OCI-LY1 (cell line): Measurements from ENCODE around the gene SESN2.
A peak's percentile ranks its signal among the peaks of the same experiment; 100 is the strongest.

Source experiments
- H2AFZ ChIP-seq: fragments of 200-600 bp; sonication (generic), shearing (Covaris generic); 2 replicates; pipeline ENCODE4 v1.6.0; 2014; ENCODE audit warnings: antibody characterized with exemption, mild to moderate bottlenecking, low read length
- H3F3A ChIP-seq: fragments of 200-600 bp; sonication (generic), shearing (Covaris generic); 2 replicates; pipeline ENCODE4 v1.6.0; 2014; ENCODE audit warnings: mild to moderate bottlenecking, antibody characterized with exemption, low read length, moderate library complexity; ENCODE audit not compliant: insufficient read depth
- H3K27ac ChIP-seq: fragments of 200-600 bp; sonication (generic); 2 replicates; pipeline ENCODE4 v1.5.1; 2014; ENCODE audit warnings: low read length, mixed run types, mild to moderate bottlenecking, low read depth; ENCODE audit not compliant: poor library complexity, severe bottlenecking
- H3K27me3 ChIP-seq: fragments of 200-600 bp; sonication (generic); 2 replicates; pipeline ENCODE4 v1.6.0; 2014; ENCODE audit warnings: antibody characterized with exemption, mild to moderate bottlenecking, low read length, moderate library complexity; ENCODE audit not compliant: insufficient read depth
- H3K36me3 ChIP-seq: fragments of 200-600 bp; sonication (generic); 2 replicates; pipeline ENCODE4 v1.6.1; 2014; ENCODE audit warnings: mild to moderate bottlenecking, antibody characterized with exemption, low read length, moderate library complexity, mixed read lengths; ENCODE audit not compliant: insufficient read depth
- H3K4me1 ChIP-seq: fragments of 200-600 bp; sonication (generic); 2 replicates; pipeline ENCODE4 v1.5.1; 2014; ENCODE audit warnings: mild to moderate bottlenecking, low read length, moderate library complexity; ENCODE audit not compliant: insufficient read depth, severe bottlenecking
- H3K4me2 ChIP-seq: fragments of 200-600 bp; sonication (generic), shearing (Covaris generic); 2 replicates; pipeline ENCODE4 v1.6.1; 2014; ENCODE audit warnings: low read length
- H3K4me3 ChIP-seq: fragments of 200-600 bp; sonication (generic); 2 replicates; pipeline ENCODE4 v1.5.1; 2014; ENCODE audit warnings: low read length, low read depth, mild to moderate bottlenecking, mixed read lengths; ENCODE audit not compliant: poor library complexity, severe bottlenecking
- H3K79me2 ChIP-seq: fragments of 200-600 bp; shearing (Covaris generic); 2 replicates; pipeline ENCODE4 v1.6.1; 2016; ENCODE audit warnings: mixed run types, low read length, mixed read lengths; ENCODE audit not compliant: insufficient read depth
- H3K9ac ChIP-seq: fragments of 200-600 bp; sonication (generic), shearing (Covaris generic); 2 replicates; pipeline ENCODE4 v1.6.1; 2014; ENCODE audit warnings: mild to moderate bottlenecking, low read length, mixed read lengths
- H3K9me2 ChIP-seq: fragments of 200-600 bp; sonication (generic), shearing (Covaris generic); 2 replicates; pipeline ENCODE4 v1.6.1; 2014; ENCODE audit warnings: low read depth, mild to moderate bottlenecking, low read length, mixed read lengths
- H3K9me3 ChIP-seq: fragments of 200-600 bp; shearing (Covaris generic); 2 replicates; pipeline ENCODE4 v1.6.1; 2014; ENCODE audit warnings: low read length, mixed read lengths
- H4K20me1 ChIP-seq: fragments of 200-600 bp; sonication (generic), shearing (Covaris generic); 2 replicates; pipeline ENCODE4 v1.6.0; 2016; ENCODE audit warnings: mild to moderate bottlenecking, low read length; ENCODE audit not compliant: insufficient read depth
- EZH2 ChIP-seq: fragments of 200-600 bp; sonication (generic), shearing (Covaris generic); IDR thresholded peaks from 2 replicates; pipeline ENCODE4 v1.8.0; 2017; ENCODE audit warnings: borderline replicate concordance, mixed run types, mild to moderate bottlenecking, antibody characterized with exemption, low read length, moderate library complexity, mixed read lengths
- TF ChIP-seq, protein P1 (sequence below): fragments of 200-600 bp; sonication (generic), shearing (Covaris generic); IDR thresholded peaks from 2 replicates; pipeline ENCODE4 v1.5.1; 2017; ENCODE audit warnings: mild to moderate bottlenecking, antibody characterized with exemption, low read length, moderate library complexity, mixed read lengths

SESN2 gene

DNA sequence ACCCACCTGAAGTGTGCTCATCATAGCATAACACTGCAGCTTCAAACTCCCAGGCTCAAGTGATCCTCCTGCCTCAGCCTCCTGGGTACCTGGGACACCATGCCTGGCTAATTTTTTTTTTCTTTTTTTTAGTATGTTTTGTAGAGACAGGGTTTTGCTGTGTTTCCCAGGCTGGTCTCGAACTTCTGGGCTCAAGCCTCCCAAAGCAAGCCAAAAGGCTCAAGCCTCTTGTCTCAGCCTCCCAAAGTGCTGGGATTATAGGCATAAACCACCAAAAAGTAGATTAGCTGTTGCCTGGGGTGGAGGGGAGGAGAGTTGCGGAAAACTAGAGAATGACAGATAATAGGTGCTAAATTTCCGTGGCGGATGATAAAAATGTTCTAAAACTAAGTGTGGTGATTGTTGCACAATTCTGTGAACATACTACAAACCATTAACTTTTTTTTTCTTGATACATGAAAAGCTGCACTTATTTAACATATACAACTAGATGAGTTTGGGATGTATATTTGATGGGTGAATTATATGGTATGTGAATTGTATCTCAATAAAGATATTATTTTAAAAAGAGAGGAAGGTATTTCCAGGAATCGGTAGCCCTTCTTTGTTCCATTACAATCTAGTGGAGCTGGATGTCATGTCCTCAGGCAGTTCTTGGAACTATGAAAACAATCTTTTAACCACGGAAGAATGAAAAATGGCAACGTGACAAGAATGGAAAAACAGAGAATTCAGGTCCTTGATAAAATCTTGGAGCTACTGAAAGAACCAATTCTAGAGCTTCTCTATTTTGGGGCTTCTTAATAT is 42.3 kb downstream of the SESN2 start:
- no peak overlapping the region for H2AFZ ChIP-seq
- no peaks in the 10 kb centered on the region; the same call in 1 of the 2 replicates for H3K36me3 ChIP-seq
- no peaks in the 10 kb centered on the region for H3K27me3 ChIP-seq
- H3F3A ChIP-seq, result no peaks in the 10 kb centered on the region
- no peak overlapping the region for H3K4me2 ChIP-seq
- no peaks in the 10 kb centered on the region for H4K20me1 ChIP-seq
- H3K4me3 ChIP-seq, result no peak overlapping the region
- no peak overlapping the region for H3K9ac ChIP-seq
- H3K4me1 ChIP-seq, result no peaks in the 10 kb centered on the region
- TF ChIP-seq EZH2, result no peak
- no peaks in the 10 kb centered on the region for H3K9me3 ChIP-seq
- H3K27ac ChIP-seq, result no peak overlapping the region
- no peaks in the 10 kb centered on the region for H3K9me2 ChIP-seq
- H3K79me2 ChIP-seq, result no peaks in the 10 kb centered on the region

DNA sequence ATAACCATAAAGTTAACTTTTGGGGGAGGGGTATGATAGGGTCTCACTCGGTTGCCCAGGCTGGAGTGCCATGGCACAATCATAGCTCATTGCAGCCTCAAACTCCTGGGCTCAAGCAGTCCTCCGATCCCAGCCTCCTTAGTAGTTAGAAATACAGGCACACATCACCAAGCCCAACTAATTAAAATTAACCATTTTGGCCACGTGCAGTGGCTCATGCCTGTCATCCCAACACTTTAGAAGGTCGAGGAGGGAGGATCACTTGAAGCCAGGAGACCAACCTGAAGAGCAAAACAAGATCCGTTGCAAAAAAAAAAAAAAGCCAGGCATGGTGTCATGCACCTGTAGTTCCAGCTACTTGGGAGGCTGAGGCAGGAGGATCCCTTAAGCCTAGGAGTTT is 42.9 kb downstream of the SESN2 start:
- H3K79me2 ChIP-seq, result no peaks in the 10 kb centered on the region
- H3K9ac ChIP-seq, result no peak overlapping the region
- no peak overlapping the region for H3K4me3 ChIP-seq
- no peak overlapping the region for H3K4me2 ChIP-seq
- H3K36me3 ChIP-seq, result no peaks in the 10 kb centered on the region; the same call in 1 of the 2 replicates
- no peaks in the 10 kb centered on the region for H4K20me1 ChIP-seq
- H3K4me1 ChIP-seq, result no peaks in the 10 kb centered on the region
- no peak for TF ChIP-seq EZH2
- TF ChIP-seq, protein P1, sequence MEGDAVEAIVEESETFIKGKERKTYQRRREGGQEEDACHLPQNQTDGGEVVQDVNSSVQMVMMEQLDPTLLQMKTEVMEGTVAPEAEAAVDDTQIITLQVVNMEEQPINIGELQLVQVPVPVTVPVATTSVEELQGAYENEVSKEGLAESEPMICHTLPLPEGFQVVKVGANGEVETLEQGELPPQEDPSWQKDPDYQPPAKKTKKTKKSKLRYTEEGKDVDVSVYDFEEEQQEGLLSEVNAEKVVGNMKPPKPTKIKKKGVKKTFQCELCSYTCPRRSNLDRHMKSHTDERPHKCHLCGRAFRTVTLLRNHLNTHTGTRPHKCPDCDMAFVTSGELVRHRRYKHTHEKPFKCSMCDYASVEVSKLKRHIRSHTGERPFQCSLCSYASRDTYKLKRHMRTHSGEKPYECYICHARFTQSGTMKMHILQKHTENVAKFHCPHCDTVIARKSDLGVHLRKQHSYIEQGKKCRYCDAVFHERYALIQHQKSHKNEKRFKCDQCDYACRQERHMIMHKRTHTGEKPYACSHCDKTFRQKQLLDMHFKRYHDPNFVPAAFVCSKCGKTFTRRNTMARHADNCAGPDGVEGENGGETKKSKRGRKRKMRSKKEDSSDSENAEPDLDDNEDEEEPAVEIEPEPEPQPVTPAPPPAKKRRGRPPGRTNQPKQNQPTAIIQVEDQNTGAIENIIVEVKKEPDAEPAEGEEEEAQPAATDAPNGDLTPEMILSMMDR, result no peak
- H2AFZ ChIP-seq, result no peak overlapping the region
- no peaks in the 10 kb centered on the region for H3F3A ChIP-seq
- H3K27me3 ChIP-seq, result no peaks in the 10 kb centered on the region
- no peaks in the 10 kb centered on the region for H3K9me3 ChIP-seq
- no peak overlapping the region for H3K27ac ChIP-seq
- H3K9me2 ChIP-seq, result no peaks in the 10 kb centered on the region

DNA sequence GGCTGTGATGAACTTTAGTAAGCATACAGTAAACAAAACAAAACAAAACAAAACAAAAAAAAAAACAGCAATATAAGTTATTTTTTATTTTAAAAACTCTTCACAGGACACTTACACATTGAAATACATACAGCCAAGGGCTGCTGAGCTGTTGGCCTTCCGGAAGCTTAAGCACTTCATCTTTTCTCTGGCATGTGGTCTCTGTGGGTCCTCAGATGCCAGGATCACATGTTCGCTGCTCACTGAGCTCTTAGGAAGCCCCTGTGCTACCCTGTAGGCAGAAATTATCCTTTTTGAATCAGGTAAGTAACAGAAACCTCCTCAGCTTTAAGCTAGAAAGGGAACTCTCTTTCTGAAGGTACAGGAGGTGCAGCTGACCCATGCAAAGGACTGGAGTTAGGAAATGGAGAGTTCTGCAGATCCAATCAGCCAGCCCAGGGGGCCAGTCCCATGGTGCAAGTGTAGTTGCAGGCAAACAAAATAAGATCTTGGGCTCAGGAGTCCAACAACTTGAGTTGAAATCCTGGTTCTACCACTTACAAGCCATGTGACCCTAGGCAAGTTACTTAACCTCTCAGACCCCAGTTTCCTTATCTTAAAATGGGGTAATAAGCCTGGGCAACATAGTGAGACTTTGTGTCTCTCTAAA is 47.1 kb downstream of the SESN2 start:
- Histone ChIP-seq H3K4me1 (no peaks in the 10 kb centered on the region), H3K9ac (no peak overlapping the region), H4K20me1 (no peaks in the 10 kb centered on the region), H3F3A (no peaks in the 10 kb centered on the region), H3K9me2 (no peaks in the 10 kb centered on the region), H3K27me3 (no peaks in the 10 kb centered on the region; the same call in 1 of the 2 replicates), H3K4me2 (no peak overlapping the region), H3K36me3 (no peaks in the 10 kb centered on the region), H3K9me3 (no peaks in the 10 kb centered on the region), H2AFZ (peak overlapping the region; percentile 62; the same call in 1 of the 2 replicates), H3K79me2 (no peaks in the 10 kb centered on the region), H3K4me3 (no peak overlapping the region), H3K27ac (no peak overlapping the region)
- TF ChIP-seq, protein P1, result no peak
- TF ChIP-seq EZH2, result no peak
